GM18505 (cell line): ENCODE data around the gene ADAMTSL1.

Experiments
- ATAC-seq: cut with Tn5 transposase; IDR thresholded peaks from one replicate; pipeline ENCODE4 v1.9.1; 2021; ENCODE audit not compliant: unreplicated experiment
- POLR2A ChIP-seq: IDR thresholded peaks from 4 replicates; pipeline ENCODE4 v1.6.1; 2011; ENCODE audit warnings: borderline replicate concordance; ENCODE audit not compliant: insufficient read depth, insufficient read length; ENCODE audit errors: extremely low read depth

The ADAMTSL1 gene

GRCh38 chr9:18720691-18721090 lies 246.7 kb downstream of the ADAMTSL1 start:
- ATAC-seq: no peak
- no peak for TF ChIP-seq POLR2A

- no peak for TF ChIP-seq POLR2A
Measured at GRCh38 chr9:18721267-18721994, 247.5 kb downstream of the ADAMTSL1 start.

GRCh38 chr9:18721995-18722310 lies 248.0 kb downstream of the ADAMTSL1 start:
- TF ChIP-seq POLR2A: no peak
- no peak for ATAC-seq

More at GRCh38 chr9:18721267-18721994, 247.5 kb downstream of the ADAMTSL1 start:
- ATAC-seq: no peak

- no peak for TF ChIP-seq POLR2A
- ATAC-seq: no peak
Measured at GRCh38 chr9:18722882-18723281, 248.9 kb downstream of the ADAMTSL1 start.

GRCh38 chr9:18723366-18723765 lies 249.4 kb downstream of the ADAMTSL1 start:
- no peak for ATAC-seq
- TF ChIP-seq POLR2A: no peak

- ATAC-seq: no peak
- TF ChIP-seq POLR2A: no peak
Measured at GRCh38 chr9:18726546-18726945, 252.6 kb downstream of the ADAMTSL1 start.

- no peak for ATAC-seq
- no peak for TF ChIP-seq POLR2A
Measured at GRCh38 chr9:18727904-18728303, 254.0 kb downstream of the ADAMTSL1 start.

- no peak for ATAC-seq
- TF ChIP-seq POLR2A: no peak
Measured at GRCh38 chr9:18728642-18729041, 254.7 kb downstream of the ADAMTSL1 start.

GRCh38 chr9:18730241-18730640 lies 256.3 kb downstream of the ADAMTSL1 start:
- no peak for ATAC-seq
- no peak for TF ChIP-seq POLR2A

GRCh38 chr9:18739127-18739526 lies 265.2 kb downstream of the ADAMTSL1 start:
- ATAC-seq: no peak
- TF ChIP-seq POLR2A: no peak

- ATAC-seq: no peak
- TF ChIP-seq POLR2A: no peak
Measured at GRCh38 chr9:18739641-18740318, 265.8 kb downstream of the ADAMTSL1 start.

- no peak for ATAC-seq
- no peak for TF ChIP-seq POLR2A
Measured at GRCh38 chr9:18741359-18741758, 267.4 kb downstream of the ADAMTSL1 start.

- no peak for ATAC-seq
- TF ChIP-seq POLR2A: no peak
Measured at GRCh38 chr9:18741945-18742344, 268.0 kb downstream of the ADAMTSL1 start.

GRCh38 chr9:18743421-18743820 lies 269.5 kb downstream of the ADAMTSL1 start:
- ATAC-seq: no peak
- no peak for TF ChIP-seq POLR2A
